HepG2 (cell line): ENCODE data around the gene SLC26A2. TPM values are rescaled to one million over a fixed set of nuclear protein-coding genes. Genes with fewer than 3 reads are reported as not detected.

Experiments
- CEBPB ChIP-seq: IDR thresholded peaks from 2 replicates; pipeline ENCODE4 v1.6.1; 2011; ENCODE audit warnings: low read depth, low read length, improper control_type of control experiment, borderline replicate concordance
- CREB1 ChIP-seq, 2 experiments: fragments of 450-650 bp in 1 of 2; IDR thresholded peaks; 2 replicates each; pipeline ENCODE4 v1.6.1; 2016 to 2017; ENCODE audit warnings: control low read depth in 1 of 2, mild to moderate bottlenecking in 1 of 2, missing compliant biosample characterization in 1 of 2, missing genetic modification characterization in 1 of 2
- CREM ChIP-seq, 2 experiments: sonication (generic) in 1 of 2; formaldehyde crosslinking in 1 of 2; IDR thresholded peaks; 2 replicates each; pipeline versions ENCODE4 v1.4.0 to v1.6.1; 2016 to 2020; ENCODE audit warnings: antibody characterized with exemption in 1 of 2, mild to moderate bottlenecking in 1 of 2, missing genetic modification reagents in 1 of 2
- HDAC6 ChIP-seq: fragments of 200-600 bp; sonication (generic); IDR thresholded peaks from 2 replicates; pipeline ENCODE4 v1.7.0; 2017; ENCODE audit warnings: mild to moderate bottlenecking, antibody characterized with exemption, low read length, low read depth
- HMG20B ChIP-seq: conservative IDR thresholded peaks from 2 replicates; pipeline ENCODE4 v1.6.1; 2016; ENCODE audit warnings: missing genetic modification reagents, missing compliant biosample characterization
- HOXA9 ChIP-seq: sonication (generic); formaldehyde crosslinking; IDR thresholded peaks from 2 replicates; pipeline ENCODE4 v1.8.1; 2022; ENCODE audit warnings: missing genetic modification reagents, mild to moderate bottlenecking, moderate library complexity, borderline replicate concordance
- KLF11 ChIP-seq: IDR thresholded peaks from 2 replicates; pipeline ENCODE4 v1.6.1; 2016; ENCODE audit warnings: missing compliant biosample characterization
- KLF15 ChIP-seq: sonication (generic); formaldehyde crosslinking; IDR thresholded peaks from 2 replicates; pipeline ENCODE4 v1.8.1; 2023; ENCODE audit warnings: borderline replicate concordance, mild to moderate bottlenecking, inconsistent platforms, missing genetic modification reagents, mixed read lengths
- MAZ ChIP-seq, 2 experiments: sonication (generic) in 1 of 2; formaldehyde crosslinking in 1 of 2; IDR thresholded peaks; 2 replicates each; pipeline versions ENCODE4 v1.5.0 to v1.6.1; 2012 to 2020; ENCODE audit warnings: low read depth in 2 of 2, mild to moderate bottlenecking in 2 of 2, borderline replicate concordance in 1 of 2, improper control_type of control experiment in 1 of 2, low read length in 1 of 2, missing genetic modification reagents in 1 of 2, moderate library complexity in 1 of 2
- MEIS2 ChIP-seq: sonication (generic); formaldehyde crosslinking; IDR thresholded peaks from 2 replicates; pipeline ENCODE4 v1.9.0; 2021; ENCODE audit warnings: mild to moderate bottlenecking, missing genetic modification reagents
- NONO ChIP-seq, 2 experiments: fragments of 450-650 bp in 1 of 2; sonication (generic) in 1 of 2; formaldehyde crosslinking in 1 of 2; IDR thresholded peaks in 1 of 2; conservative IDR thresholded peaks in 1 of 2; 2 replicates each; pipeline versions ENCODE4 v1.6.1 to v1.8.0; 2017 to 2022; ENCODE audit warnings: mild to moderate bottlenecking in 1 of 2, missing genetic modification reagents in 1 of 2, moderate library complexity in 1 of 2
- NR2C2 ChIP-seq: sonication (generic); formaldehyde crosslinking; IDR thresholded peaks from 2 replicates; pipeline ENCODE4 v1.4.0; 2020; ENCODE audit warnings: missing genetic modification reagents, mild to moderate bottlenecking, moderate library complexity, borderline replicate concordance
- POLR2AphosphoS5 ChIP-seq: IDR thresholded peaks from 2 replicates; pipeline ENCODE4 v1.6.1; 2012; ENCODE audit warnings: low read depth, low read length
- RBM39 ChIP-seq: fragments of 200-400 bp; formaldehyde crosslinking; IDR thresholded peaks from one replicate; pipeline ENCODE4 v1.6.1; 2018; ENCODE audit warnings: antibody characterized with exemption, mild to moderate bottlenecking, low read depth, low read length; ENCODE audit not compliant: poor library complexity, severe bottlenecking
- SMAD1 ChIP-seq: sonication (generic); formaldehyde crosslinking; IDR thresholded peaks from 2 replicates; pipeline ENCODE4 v1.4.0; 2020; ENCODE audit warnings: missing genetic modification reagents, low read depth, mild to moderate bottlenecking, borderline replicate concordance
- SNAPC2 ChIP-seq: sonication (generic); formaldehyde crosslinking; IDR thresholded peaks from 2 replicates; pipeline ENCODE4 v1.8.1; 2022; ENCODE audit warnings: mild to moderate bottlenecking, missing genetic modification reagents
- ZKSCAN5 ChIP-seq: sonication (generic); formaldehyde crosslinking; IDR thresholded peaks from 2 replicates; pipeline ENCODE4 v1.5.1; 2020; ENCODE audit warnings: mild to moderate bottlenecking, missing genetic modification reagents
- ZKSCAN8 ChIP-seq: IDR thresholded peaks from 2 replicates; pipeline ENCODE4 v1.6.1; 2016; ENCODE audit warnings: borderline replicate concordance, missing genetic modification reagents, missing compliant biosample characterization
- ZNF136 ChIP-seq: sonication (generic); formaldehyde crosslinking; IDR thresholded peaks from 2 replicates; pipeline ENCODE4 v1.8.1; 2022; ENCODE audit warnings: low read depth, mild to moderate bottlenecking, moderate library complexity, missing genetic modification reagents
- ZNF232 ChIP-seq: sonication (generic); formaldehyde crosslinking; IDR thresholded peaks from 2 replicates; pipeline ENCODE4 v1.4.0; 2020; ENCODE audit warnings: missing genetic modification reagents, borderline replicate concordance
- ZNF335 ChIP-seq: sonication (generic); formaldehyde crosslinking; IDR thresholded peaks from 2 replicates; pipeline ENCODE4 v1.4.0; 2020; ENCODE audit warnings: missing genetic modification reagents
- ZNF367 ChIP-seq: sonication (generic); formaldehyde crosslinking; IDR thresholded peaks from 2 replicates; pipeline ENCODE4 v1.4.0; 2020; ENCODE audit warnings: missing genetic modification reagents, borderline replicate concordance
- ZNF598 ChIP-seq: sonication (generic); formaldehyde crosslinking; IDR thresholded peaks from 2 replicates; pipeline ENCODE4 v1.5.1; 2020; ENCODE audit warnings: mild to moderate bottlenecking, missing genetic modification reagents, borderline replicate concordance
- ZNF792 ChIP-seq: IDR thresholded peaks from 2 replicates; pipeline ENCODE4 v1.6.1; 2016
- polyA plus RNA-seq, 8 experiments: library from polyadenylated mRNA; depleted of rRNA in 3 of 8; stranded (reverse) in 7 of 8; unstranded in 1 of 8; fragments of >200 nt; fragmentation: Illumina TruSeq in 4 of 8; extraction: Trizol in 4 of 8; gene quantifications; 2 replicates each; pipeline versions ENCODE4 v1.2.1 to v1.2.3, GENCODE V29; 2011 to 2016; ENCODE audit warnings: low read depth in 4 of 8, missing spikeins in 1 of 8, mixed read lengths in 1 of 8; ENCODE audit not compliant: insufficient read depth in 1 of 8
- total RNA-seq, 5 experiments: library from RNA; depleted of rRNA; stranded (reverse); fragments of >200 nt; fragmentation: Illumina TruSeq; extraction: Trizol; gene quantifications; 2 replicates each; pipeline ENCODE4 v1.2.3, GENCODE V29; 2016; ENCODE audit warnings: low read depth in 1 of 5
- TF ChIP-seq, protein P1 (sequence below): IDR thresholded peaks from 2 replicates; pipeline ENCODE4 v1.6.1; 2016; ENCODE audit warnings: mild to moderate bottlenecking
- TF ChIP-seq, protein P2 (sequence below): IDR thresholded peaks from 2 replicates; pipeline ENCODE4 v1.6.1; 2016; ENCODE audit warnings: missing compliant biosample characterization, missing genetic modification reagents, borderline replicate concordance

SLC26A2 gene
- total and polyA plus RNA-seq, 2 of the 13 experiments (the other 11 are each of a cell fraction or from before 2014, with no cell fraction given) = 2.2 to 7.9 TPM

DNA sequence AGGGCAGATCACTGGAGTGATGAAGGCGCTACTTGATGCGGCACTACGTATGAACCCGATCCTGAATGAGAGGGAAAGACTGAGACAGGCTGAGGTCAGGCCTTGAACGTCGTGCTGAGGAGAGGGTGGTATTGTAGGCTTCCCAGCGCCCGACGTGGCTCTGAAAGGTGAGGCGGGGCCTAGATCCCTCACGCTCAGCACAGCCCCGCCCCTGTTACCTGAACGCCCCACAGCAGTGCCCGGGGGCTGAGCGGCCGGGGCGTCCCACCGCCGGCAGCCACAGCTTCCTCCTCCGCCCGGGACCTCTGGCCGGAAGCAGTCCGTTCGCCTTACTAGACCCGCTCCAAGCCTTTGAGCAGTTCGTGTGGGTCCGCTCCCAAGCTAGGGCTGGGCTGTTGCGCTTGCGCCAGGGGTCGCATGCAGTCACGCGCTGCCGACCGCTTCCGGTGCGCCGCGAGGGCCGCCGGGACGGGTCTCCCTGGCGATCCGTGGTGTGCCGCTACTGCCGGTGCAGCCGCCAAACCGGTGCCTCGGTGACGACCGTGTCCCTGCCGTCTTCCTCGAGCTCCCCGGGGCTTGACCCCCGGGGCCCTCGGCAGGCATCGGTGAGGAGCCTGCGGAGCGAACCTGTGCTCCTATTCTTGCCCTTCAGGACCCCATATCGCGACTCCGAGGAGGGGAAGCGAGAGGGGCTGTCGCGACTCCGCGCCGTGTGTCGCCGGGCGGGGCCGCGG lies 39.9 kb downstream of the SLC26A2 start, which contains the start of the genes HMGXB3 and TIGD6 (continued):
- TF ChIP-seq ZNF335 (CRISPR knock-in tag) = peak; percentile 77
- TF ChIP-seq NR2C2 (CRISPR knock-in tag) = peak; percentile 99
- TF ChIP-seq ZNF367 = peak; percentile 86; the same call in 1 of the 2 replicates
- TF ChIP-seq HMG20B = 0 out of 2 replicates have a peak, but pooled peaks have one; percentile 24
- TF ChIP-seq HOXA9 (CRISPR knock-in tag) = peak; percentile 55; the same call in 1 of the 2 replicates
- peak; percentile 70 for TF ChIP-seq RBM39
- TF ChIP-seq, protein P1, sequence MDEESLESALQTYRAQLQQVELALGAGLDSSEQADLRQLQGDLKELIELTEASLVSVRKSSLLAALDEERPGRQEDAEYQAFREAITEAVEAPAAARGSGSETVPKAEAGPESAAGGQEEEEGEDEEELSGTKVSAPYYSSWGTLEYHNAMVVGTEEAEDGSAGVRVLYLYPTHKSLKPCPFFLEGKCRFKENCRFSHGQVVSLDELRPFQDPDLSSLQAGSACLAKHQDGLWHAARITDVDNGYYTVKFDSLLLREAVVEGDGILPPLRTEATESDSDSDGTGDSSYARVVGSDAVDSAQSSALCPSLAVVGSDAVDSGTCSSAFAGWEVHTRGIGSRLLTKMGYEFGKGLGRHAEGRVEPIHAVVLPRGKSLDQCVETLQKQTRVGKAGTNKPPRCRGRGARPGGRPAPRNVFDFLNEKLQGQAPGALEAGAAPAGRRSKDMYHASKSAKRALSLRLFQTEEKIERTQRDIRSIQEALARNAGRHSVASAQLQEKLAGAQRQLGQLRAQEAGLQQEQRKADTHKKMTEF (CRISPR knock-in tag) = peak; percentile 97
- peak; percentile 83 for TF ChIP-seq ZNF792
- TF ChIP-seq SMAD1 = peak; percentile 38; the same call in 1 of the 2 replicates
- peak; percentile 12; the same call in 1 of the 2 replicates for TF ChIP-seq MEIS2 (CRISPR knock-in tag)
- 0 out of 2 replicates have a peak, but pooled peaks have one; percentile 10 for TF ChIP-seq CEBPB
- TF ChIP-seq POLR2AphosphoS5 = peak; percentile 71
- TF ChIP-seq KLF15 (CRISPR knock-in tag) = no peak; the same call in none of the 2 replicates
- TF ChIP-seq ZNF598 = no peak; the same call in 1 of the 2 replicates
- no peak; the same call in 1 of the 2 replicates for TF ChIP-seq ZKSCAN8 (CRISPR knock-in tag)
- no peak for TF ChIP-seq HDAC6
- no peak; the same call in 1 of the 2 replicates for TF ChIP-seq SNAPC2 (CRISPR knock-in tag)
- TF ChIP-seq ZNF136 (CRISPR knock-in tag) = no peak; the same call in 1 of the 2 replicates
- peak; percentile 87 for TF ChIP-seq CREB1 (IDR thresholded peaks at IDR 0.05)
- peak; percentile 81 for TF ChIP-seq CREB1 (CRISPR knock-in tag; IDR thresholded peaks at IDR 0.05)
- TF ChIP-seq ZKSCAN5 (CRISPR knock-in tag) = no peak
- peak; percentile 82 for TF ChIP-seq ZNF232
- peak; percentile 94 for TF ChIP-seq KLF11 (CRISPR knock-in tag)
- TF ChIP-seq, protein P2, sequence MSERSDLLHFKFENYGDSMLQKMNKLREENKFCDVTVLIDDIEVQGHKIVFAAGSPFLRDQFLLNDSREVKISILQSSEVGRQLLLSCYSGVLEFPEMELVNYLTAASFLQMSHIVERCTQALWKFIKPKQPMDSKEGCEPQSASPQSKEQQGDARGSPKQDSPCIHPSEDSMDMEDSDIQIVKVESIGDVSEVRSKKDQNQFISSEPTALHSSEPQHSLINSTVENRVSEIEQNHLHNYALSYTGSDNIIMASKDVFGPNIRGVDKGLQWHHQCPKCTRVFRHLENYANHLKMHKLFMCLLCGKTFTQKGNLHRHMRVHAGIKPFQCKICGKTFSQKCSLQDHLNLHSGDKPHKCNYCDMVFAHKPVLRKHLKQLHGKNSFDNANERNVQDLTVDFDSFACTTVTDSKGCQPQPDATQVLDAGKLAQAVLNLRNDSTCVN (CRISPR knock-in tag) = no peak; the same call in 1 of the 2 replicates
- TF ChIP-seq MAZ (IDR thresholded peaks at IDR 0.05; ENCODE audit: borderline replicate concordance, low read depth, low read length) = peak; percentile 70
- peak; percentile 88 for TF ChIP-seq MAZ (CRISPR knock-in tag; IDR thresholded peaks at IDR 0.05; ENCODE audit: low read depth)
- TF ChIP-seq CREM (IDR thresholded peaks at IDR 0.05) = peak; percentile 71
- TF ChIP-seq CREM (CRISPR knock-in tag; IDR thresholded peaks at IDR 0.05) = peak; percentile 69; the same call in 1 of the 2 replicates
- no peak for TF ChIP-seq NONO (IDR thresholded peaks at IDR 0.05)
- peak; percentile 93 for TF ChIP-seq NONO (CRISPR knock-in tag; conservative IDR thresholded peaks at IDR 0.05)
